H1 (cell line): ENCODE results near the gene UBE2D2. TPM values are rescaled to one million over a fixed set of nuclear protein-coding genes. Genes with fewer than 3 reads are reported as not detected.

Experiments
- ATF2 ChIP-seq: IDR thresholded peaks from 2 replicates; pipeline ENCODE4 v1.6.1; 2012; ENCODE audit warnings: low read length, inconsistent platforms
- CHD1 ChIP-seq: IDR thresholded peaks from 2 replicates; pipeline ENCODE4 v1.6.1; 2012; ENCODE audit warnings: low read depth, low read length, improper control_type of control experiment
- CTCF ChIP-seq, 3 experiments: IDR thresholded peaks; 1 replicate in 2 of 3; 2 replicates in 1 of 3; pipeline versions ENCODE4 v1.5.1 to v1.6.1; 2011; ENCODE audit warnings: low read length in 3 of 3, mild to moderate bottlenecking in 3 of 3, inconsistent platforms in 2 of 3, low read depth in 1 of 3, moderate library complexity in 1 of 3; ENCODE audit not compliant: insufficient read depth in 1 of 3; ENCODE audit errors: control extremely low read depth in 1 of 3
- E2F6 ChIP-seq: IDR thresholded peaks from 2 replicates; pipeline ENCODE4 v1.6.1; 2012; ENCODE audit warnings: inconsistent platforms
- GABPA ChIP-seq: IDR thresholded peaks from 2 replicates; pipeline ENCODE4 v1.6.1; 2011; ENCODE audit warnings: mild to moderate bottlenecking, low read length, moderate library complexity, borderline replicate concordance; ENCODE audit not compliant: insufficient read depth
- JUN ChIP-seq: IDR thresholded peaks from 2 replicates; pipeline ENCODE4 v1.6.1; 2011; ENCODE audit warnings: low read depth, mild to moderate bottlenecking, improper control_type of control experiment, low read length
- KDM4A ChIP-seq: IDR thresholded peaks from one replicate; pipeline ENCODE4 v1.7.1; 2012; ENCODE audit warnings: low read depth, mild to moderate bottlenecking, moderate library complexity, low read length, inconsistent platforms; ENCODE audit not compliant: severe bottlenecking
- MAX ChIP-seq: IDR thresholded peaks from 2 replicates; pipeline ENCODE4 v1.6.1; 2012; ENCODE audit warnings: inconsistent platforms
- polyA plus RNA-seq, 7 experiments: library from polyadenylated mRNA; depleted of rRNA in 3 of 7; stranded (reverse) in 5 of 7; unstranded in 2 of 7; fragments of >200 nt in 5 of 7; fragments of 200-250 nt in 2 of 7; gene quantifications; 1 replicate in 5 of 7; 2 replicates in 1 of 7; 4 replicates in 1 of 7; pipeline versions ENCODE4 v1.2.1 to v1.2.3, GENCODE V29; 2011 to 2013; ENCODE audit warnings: missing spikeins in 2 of 7, mixed read lengths in 2 of 7
- total RNA-seq: library from RNA; stranded (reverse); fragmentation: NEBNext Ultra II Directional; extraction: Animal tissue kit (Norgen Biotek cat#: 25700); gene quantifications from 2 replicates; pipeline ENCODE4 v1.2.1, GENCODE V29; 2021

Gene UBE2D2
- total and polyA plus RNA-seq, 2 of the 8 experiments (the other 6 are each of a cell fraction or from before 2014, with no cell fraction given), result 66.9 to 203 TPM

DNA sequence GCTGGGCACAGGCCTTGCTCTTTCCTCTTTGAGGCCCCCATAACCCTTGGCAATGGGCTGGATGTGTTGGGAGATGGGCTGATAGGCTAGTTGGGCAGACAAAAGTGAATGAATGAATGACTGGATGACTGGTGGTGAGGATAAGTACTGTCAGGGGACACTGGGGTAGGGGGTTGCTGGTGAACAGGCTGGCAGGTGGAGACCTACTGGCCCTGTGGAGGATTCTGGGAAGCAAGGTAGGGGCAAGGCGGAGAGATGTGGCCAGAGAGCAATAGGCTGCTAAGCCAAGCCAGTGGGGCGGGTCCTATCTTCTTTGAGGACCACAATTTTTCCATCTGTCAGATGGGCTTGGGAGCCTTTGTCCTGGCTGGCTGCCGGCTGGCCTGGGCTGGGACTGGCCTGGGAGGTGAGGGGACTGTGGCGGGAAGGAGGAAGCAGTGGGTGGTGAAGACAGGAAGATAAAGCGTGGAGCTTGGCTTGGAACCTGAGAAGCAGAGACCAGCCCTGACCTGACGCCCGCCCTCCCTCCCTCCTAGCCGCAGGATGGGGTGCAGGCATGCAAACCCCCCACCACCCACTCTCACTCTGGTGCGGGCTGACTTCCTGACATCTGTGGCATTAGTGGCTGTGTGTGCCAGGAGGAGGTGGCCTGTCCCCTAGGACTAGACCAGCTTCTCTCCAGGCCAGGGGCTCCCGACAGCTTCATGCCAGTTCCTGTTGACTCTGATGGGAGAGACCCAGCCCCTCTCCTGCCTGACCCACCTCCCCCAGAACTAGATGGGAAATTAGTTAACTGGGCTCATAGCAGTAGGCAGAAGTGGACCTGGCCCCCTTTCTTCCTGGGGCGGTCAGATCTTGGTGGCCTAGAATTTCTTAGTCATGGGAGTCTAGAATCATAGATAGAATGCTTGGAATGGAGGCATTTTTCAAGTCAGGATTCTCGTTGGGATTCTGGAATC lies 96.5 kb downstream of the UBE2D2 start (continued):
- TF ChIP-seq CTCF (IDR thresholded peaks at IDR 0.05; ENCODE audit: control extremely low read depth in 1 of 3, insufficient read depth in 1 of 3, low read depth in 1 of 3, low read length in 3 of 3) (no peak), MAX (no peak), GABPA (no peak), JUN (no peak), CHD1 (no peak), ATF2 (no peak), KDM4A (no peak), E2F6 (no peak)
